HepG2 (cell line): ENCODE data around the gene SLC22A15. TPM values are rescaled to one million over a fixed set of nuclear protein-coding genes. Genes with fewer than 3 reads are reported as not detected.

Experiments used
- ATAC-seq: fragments of 200-7000 bp; cut with Tn5 transposase; 3 replicates; pipeline ENCODE4 v1.9.1; 2020; ENCODE audit warnings: mild to moderate bottlenecking, moderate library complexity
- BruUV-seq: library from RNA; stranded (reverse); fragments of 400-500 nt; replicated peaks from 2 replicates; lab custom pipeline; 2021; lab: Mats Ljungman, UMichigan
- CTCF ChIA-PET: fragments of 300-600 bp; formaldehyde crosslinking; extraction: SDS; loops from one replicate; lab custom pipeline; 2021; ENCODE audit warnings: low total read pairs, inconsistent platforms, low intra/inter-chr PET ratio; lab: Yijun Ruan, JAX
- POLR2A ChIA-PET: fragments of 350-600 bp; sonication (Branson Sonifier 250); formaldehyde crosslinking; loops from one replicate; lab custom pipeline; 2020; ENCODE audit warnings: antibody characterized with exemption, inconsistent platforms; lab: Yijun Ruan, JAX
- DNase-seq: peaks from one replicate; pipeline ENCODE4 v3.0.0-alpha.2; 2015; ENCODE audit warnings: low spot score
- FAIRE-seq: peaks from 3 replicates; lab custom pipeline; 2011; peaks lifted over from hg19 to GRCh38; lab: Jason Lieb, UNC
- H2AFZ ChIP-seq: one replicate; pipeline ENCODE4 v1.6.1; 2011; ENCODE audit warnings: low read length, inconsistent platforms
- H3K27ac ChIP-seq: fragments of 300-600 bp; 3 replicates; pipeline ENCODE4 v1.8.0; 2011; ENCODE audit warnings: mixed run types, mild to moderate bottlenecking, mixed read lengths, low read length, inconsistent platforms; ENCODE audit not compliant: insufficient read depth; ENCODE audit errors: extremely low read length
- H3K27me3 ChIP-seq, 2 experiments: fragments of 200-600 bp in 1 of 2; 2 replicates in 1 of 2; 3 replicates in 1 of 2; pipeline versions ENCODE4 v1.6.0 to v1.8.0; 2011; ENCODE audit warnings: low read length in 2 of 2, mild to moderate bottlenecking in 2 of 2, moderate library complexity in 2 of 2, inconsistent platforms in 1 of 2; ENCODE audit not compliant: insufficient read depth in 2 of 2, control insufficient read depth in 1 of 2
- H3K36me3 ChIP-seq, 2 experiments: fragments of 200-600 bp in 1 of 2; replicated peaks in 1 of 2; 2 replicates in 1 of 2; 3 replicates in 1 of 2; pipeline versions ENCODE4 v1.5.1 to v1.8.0; 2011; ENCODE audit warnings: low read length in 2 of 2, inconsistent platforms in 1 of 2; ENCODE audit not compliant: insufficient read depth in 2 of 2, control insufficient read depth in 1 of 2
- H3K4me1 ChIP-seq: 2 replicates; pipeline ENCODE4 v1.5.1; 2012; ENCODE audit warnings: low read length, inconsistent platforms; ENCODE audit not compliant: insufficient read depth
- H3K4me2 ChIP-seq: 2 replicates; pipeline ENCODE4 v1.6.0; 2011; ENCODE audit warnings: low read depth, low read length, inconsistent platforms
- H3K4me3 ChIP-seq, 3 experiments: fragments of 200-600 bp in 1 of 3; sonication (generic), shearing (Covaris generic) in 1 of 3; replicated peaks in 1 of 3; 2 replicates each; pipeline ENCODE4 v1.5.1; 2011 to 2016; ENCODE audit warnings: low read length in 3 of 3, inconsistent platforms in 2 of 3, low read depth in 2 of 3, mild to moderate bottlenecking in 2 of 3, control low read depth in 1 of 3, mixed read lengths in 1 of 3; ENCODE audit not compliant: insufficient read depth in 1 of 3
- H3K79me2 ChIP-seq: one replicate; pipeline ENCODE4 v1.6.1; 2011; ENCODE audit warnings: low read length, inconsistent platforms; ENCODE audit not compliant: insufficient read depth
- H3K9ac ChIP-seq: 2 replicates; pipeline ENCODE4 v1.6.0; 2011; ENCODE audit warnings: mild to moderate bottlenecking, low read depth, low read length, inconsistent platforms; ENCODE audit not compliant: insufficient read depth
- H3K9me3 ChIP-seq: 2 replicates; pipeline ENCODE4 v1.5.1; 2012; ENCODE audit warnings: mild to moderate bottlenecking, low read length
- H4K20me1 ChIP-seq: 2 replicates; pipeline ENCODE4 v1.6.0; 2011; ENCODE audit warnings: inconsistent platforms, mild to moderate bottlenecking, low read length, moderate library complexity; ENCODE audit not compliant: insufficient read depth
- EP300 ChIP-seq, 3 experiments: sonication (generic) in 1 of 3; formaldehyde crosslinking in 1 of 3; IDR thresholded peaks; 2 replicates each; pipeline versions ENCODE4 v1.5.1 to v1.6.1; 2011 to 2020; ENCODE audit warnings: low read depth in 2 of 3, low read length in 2 of 3, borderline replicate concordance in 1 of 3, improper control_type of control experiment in 1 of 3, mild to moderate bottlenecking in 1 of 3, missing genetic modification reagents in 1 of 3, moderate library complexity in 1 of 3
- MBD4 ChIP-seq: IDR thresholded peaks from 2 replicates; pipeline ENCODE4 v1.6.1; 2012; ENCODE audit warnings: low read length, inconsistent platforms, borderline replicate concordance
- NAIF1 ChIP-seq: sonication (generic); formaldehyde crosslinking; IDR thresholded peaks from 2 replicates; pipeline ENCODE4 v1.5.0; 2020; ENCODE audit warnings: mild to moderate bottlenecking, missing genetic modification reagents, borderline replicate concordance
- NCOA2 ChIP-seq: sonication (generic); formaldehyde crosslinking; IDR thresholded peaks from 2 replicates; pipeline ENCODE4 v1.8.0; 2022; ENCODE audit warnings: inconsistent platforms
- POLR2G ChIP-seq: fragments of 200-400 bp; formaldehyde crosslinking; IDR thresholded peaks from 2 replicates; pipeline ENCODE4 v1.6.1; 2018; ENCODE audit warnings: mild to moderate bottlenecking, low read depth, low read length, moderate library complexity
- SATB2 ChIP-seq: sonication (generic); formaldehyde crosslinking; IDR thresholded peaks from 2 replicates; pipeline ENCODE4 v1.5.0; 2020; ENCODE audit warnings: missing genetic modification reagents
- ZNF124 ChIP-seq: sonication (generic); formaldehyde crosslinking; IDR thresholded peaks from 2 replicates; pipeline ENCODE4 v1.4.0; 2020; ENCODE audit warnings: missing genetic modification reagents
- ZNF225 ChIP-seq: sonication (generic); formaldehyde crosslinking; IDR thresholded peaks from 2 replicates; pipeline ENCODE4 v1.4.0; 2020; ENCODE audit warnings: mild to moderate bottlenecking, missing genetic modification reagents
- ZNF331 ChIP-seq: sonication (generic); formaldehyde crosslinking; IDR thresholded peaks from 2 replicates; pipeline ENCODE4 v1.4.0; 2020; ENCODE audit warnings: missing genetic modification reagents
- ZNF878 ChIP-seq: sonication (generic); formaldehyde crosslinking; IDR thresholded peaks from 2 replicates; pipeline ENCODE4 v1.8.1; 2023; ENCODE audit warnings: mild to moderate bottlenecking, missing genetic modification reagents, moderate library complexity
- ZSCAN25 ChIP-seq: sonication (generic); formaldehyde crosslinking; IDR thresholded peaks from 2 replicates; pipeline ENCODE4 v1.8.0; 2022; ENCODE audit warnings: mild to moderate bottlenecking, missing genetic modification reagents
- WGBS: methylation state at CpG from one replicate; pipeline ENCODE4 v1.1.6; 2017; ENCODE audit warnings: low lambda C conversion rate; 5-methylcytosine and 5-hydroxymethylcytosine counted together
- in situ Hi-C: cut with HindIII; loops from 2 replicates; pipeline ENCODE4 v1.10.0; 2017; ENCODE audit warnings: low pct_unique_long_range_greater_than_20kb; ENCODE audit not compliant: extremely low pct_ligation_motif_present
- intact Hi-C: fragments of 100-400 bp; cut with micrococcal nuclease; formaldehyde crosslinking; loops from one replicate; pipeline ENCODE4 v1.10.0; 2022; ENCODE audit not compliant: unreplicated experiment
- polyA plus RNA-seq, 8 experiments: library from polyadenylated mRNA; depleted of rRNA in 3 of 8; stranded (reverse) in 7 of 8; unstranded in 1 of 8; fragments of >200 nt; fragmentation: Illumina TruSeq in 4 of 8; extraction: Trizol in 4 of 8; gene quantifications; 2 replicates each; pipeline versions ENCODE4 v1.2.1 to v1.2.3, GENCODE V29; 2011 to 2016; ENCODE audit warnings: low read depth in 4 of 8, missing spikeins in 1 of 8, mixed read lengths in 1 of 8; ENCODE audit not compliant: insufficient read depth in 1 of 8
- total RNA-seq, 5 experiments: library from RNA; depleted of rRNA; stranded (reverse); fragments of >200 nt; fragmentation: Illumina TruSeq; extraction: Trizol; gene quantifications; 2 replicates each; pipeline ENCODE4 v1.2.3, GENCODE V29; 2016; ENCODE audit warnings: low read depth in 1 of 5
- TF ChIP-seq, protein P1 (sequence below): sonication (generic); formaldehyde crosslinking; IDR thresholded peaks from 2 replicates; pipeline ENCODE4 v1.5.0; 2020; ENCODE audit warnings: mild to moderate bottlenecking, missing genetic modification reagents, borderline replicate concordance
- TF ChIP-seq, protein P2 (sequence below): sonication (generic); formaldehyde crosslinking; IDR thresholded peaks from 2 replicates; pipeline ENCODE4 v1.5.0; 2020; ENCODE audit warnings: mild to moderate bottlenecking, missing genetic modification reagents, moderate library complexity

Gene SLC22A15
- total and polyA plus RNA-seq, 2 of the 13 experiments (the other 11 are each of a cell fraction or from before 2014, with no cell fraction given) = 0.24 to 1.7 TPM

DNA sequence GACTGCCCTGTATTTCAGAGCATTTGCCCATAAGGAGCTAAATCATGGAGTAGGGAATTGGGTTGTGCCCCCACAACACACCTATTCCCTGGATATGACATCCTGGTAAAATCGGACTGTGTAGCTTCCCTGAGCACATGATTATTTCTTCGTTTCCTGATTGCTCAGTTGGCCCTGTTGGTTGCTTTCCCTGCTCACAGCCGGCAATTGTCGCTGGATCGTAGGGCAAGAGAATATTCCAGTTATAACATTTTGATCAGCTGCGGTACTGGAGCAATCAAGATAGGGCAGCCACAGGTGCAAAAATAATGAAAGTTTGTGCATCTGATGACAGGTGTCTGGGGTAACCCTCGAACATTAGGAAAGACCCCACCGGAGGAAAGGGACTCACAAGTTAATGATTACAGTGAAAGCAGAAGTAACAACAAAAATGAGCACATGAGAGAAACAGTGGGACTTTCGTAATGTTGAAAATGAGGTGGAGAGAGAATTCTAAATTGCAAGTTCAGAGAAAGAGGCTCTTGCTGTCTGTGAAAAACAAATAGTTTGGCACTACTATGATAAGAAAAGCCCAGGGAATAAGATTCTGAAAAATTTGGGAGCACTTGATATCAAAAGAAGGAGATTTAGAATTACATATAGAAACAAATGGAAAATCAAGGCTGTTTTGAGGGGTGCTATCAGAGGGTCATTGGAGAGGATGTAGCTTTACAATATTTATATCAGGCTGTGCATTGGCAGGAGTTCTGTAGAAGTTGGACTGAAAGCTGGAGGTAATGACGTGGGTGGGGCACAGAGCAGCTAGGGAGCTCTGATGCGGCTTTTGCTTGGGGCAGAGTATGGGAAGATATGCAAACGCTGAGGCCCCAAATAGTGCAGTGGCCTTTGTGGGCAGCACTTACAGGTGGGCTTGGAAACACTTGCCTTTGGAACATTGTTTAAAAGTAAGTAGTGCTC lies 134.5 kb downstream of the SLC22A15 start, which contains the start of gene MAB21L3:
TSS of gene MAB21L3 (plus strand) at position 833 of the 957 bp plus-strand sequence. CDS start 1,217 bp downstream, outside the sequence.
- BruUV-seq = no TSS peak
- Histone ChIP-seq H3K4me3 (peak within 1 kb of the TSS; percentile 55 to 76 (median 65)), H3K9ac (peak within 1 kb of the TSS; percentile 62), H3K79me2 (no peaks in the 10 kb centered on the region), H2AFZ (peak within 1 kb of the TSS; percentile 81), H3K27ac (peak within 1 kb of the TSS; percentile 61), H3K36me3 (no peaks in the 10 kb centered on the region), H3K4me1 (peaks cover 90% of the 10 kb centered on the region), H3K9me3 (no peaks in the 10 kb centered on the region), H3K4me2 (peak within 1 kb of the TSS; percentile 99), H3K27me3 (no peaks in the 10 kb centered on the region), H4K20me1 (no peaks in the 10 kb centered on the region)
- ATAC-seq (peak; percentile 74), DNase-seq (peak; percentile 54), FAIRE-seq (peak; percentile 4)
- ChIA-PET POLR2A (interaction anchor here (1.4 to 2.7 kb wide), 4 partner anchors 13 to 383 kb away, joined by 4 to 18 read pairs (median 8); no protein-coding TSS in a partner anchor), CTCF (no interaction called here)
- 1% methylated on average over 12 of the region's 12 CpGs for WGBS
- in situ Hi-C loops (no loop called here), intact Hi-C loops (no loop called here)
- TF ChIP-seq ZNF225 (CRISPR knock-in tag) (no peak), MBD4 (no peak), NCOA2 (CRISPR knock-in tag) (0 out of 2 replicates have a peak, but pooled peaks have one; percentile 40), POLR2G (peak; percentile 29; the same call in 1 of the 2 replicates), ZSCAN25 (no peak), ZNF878 (CRISPR knock-in tag) (0 out of 2 replicates have a peak, but pooled peaks have one; percentile 42), ZNF124 (CRISPR knock-in tag) (no peak), SATB2 (CRISPR knock-in tag) (no peak), EP300 (IDR thresholded peaks at IDR 0.05; ENCODE audit: low read depth in 2 of 2, low read length in 2 of 2) (no peak), EP300 (CRISPR knock-in tag; IDR thresholded peaks at IDR 0.05; ENCODE audit: borderline replicate concordance) (no peak), ZNF331 (CRISPR knock-in tag) (no peak), NAIF1 (CRISPR knock-in tag) (no peak)
- TF ChIP-seq, protein P1, sequence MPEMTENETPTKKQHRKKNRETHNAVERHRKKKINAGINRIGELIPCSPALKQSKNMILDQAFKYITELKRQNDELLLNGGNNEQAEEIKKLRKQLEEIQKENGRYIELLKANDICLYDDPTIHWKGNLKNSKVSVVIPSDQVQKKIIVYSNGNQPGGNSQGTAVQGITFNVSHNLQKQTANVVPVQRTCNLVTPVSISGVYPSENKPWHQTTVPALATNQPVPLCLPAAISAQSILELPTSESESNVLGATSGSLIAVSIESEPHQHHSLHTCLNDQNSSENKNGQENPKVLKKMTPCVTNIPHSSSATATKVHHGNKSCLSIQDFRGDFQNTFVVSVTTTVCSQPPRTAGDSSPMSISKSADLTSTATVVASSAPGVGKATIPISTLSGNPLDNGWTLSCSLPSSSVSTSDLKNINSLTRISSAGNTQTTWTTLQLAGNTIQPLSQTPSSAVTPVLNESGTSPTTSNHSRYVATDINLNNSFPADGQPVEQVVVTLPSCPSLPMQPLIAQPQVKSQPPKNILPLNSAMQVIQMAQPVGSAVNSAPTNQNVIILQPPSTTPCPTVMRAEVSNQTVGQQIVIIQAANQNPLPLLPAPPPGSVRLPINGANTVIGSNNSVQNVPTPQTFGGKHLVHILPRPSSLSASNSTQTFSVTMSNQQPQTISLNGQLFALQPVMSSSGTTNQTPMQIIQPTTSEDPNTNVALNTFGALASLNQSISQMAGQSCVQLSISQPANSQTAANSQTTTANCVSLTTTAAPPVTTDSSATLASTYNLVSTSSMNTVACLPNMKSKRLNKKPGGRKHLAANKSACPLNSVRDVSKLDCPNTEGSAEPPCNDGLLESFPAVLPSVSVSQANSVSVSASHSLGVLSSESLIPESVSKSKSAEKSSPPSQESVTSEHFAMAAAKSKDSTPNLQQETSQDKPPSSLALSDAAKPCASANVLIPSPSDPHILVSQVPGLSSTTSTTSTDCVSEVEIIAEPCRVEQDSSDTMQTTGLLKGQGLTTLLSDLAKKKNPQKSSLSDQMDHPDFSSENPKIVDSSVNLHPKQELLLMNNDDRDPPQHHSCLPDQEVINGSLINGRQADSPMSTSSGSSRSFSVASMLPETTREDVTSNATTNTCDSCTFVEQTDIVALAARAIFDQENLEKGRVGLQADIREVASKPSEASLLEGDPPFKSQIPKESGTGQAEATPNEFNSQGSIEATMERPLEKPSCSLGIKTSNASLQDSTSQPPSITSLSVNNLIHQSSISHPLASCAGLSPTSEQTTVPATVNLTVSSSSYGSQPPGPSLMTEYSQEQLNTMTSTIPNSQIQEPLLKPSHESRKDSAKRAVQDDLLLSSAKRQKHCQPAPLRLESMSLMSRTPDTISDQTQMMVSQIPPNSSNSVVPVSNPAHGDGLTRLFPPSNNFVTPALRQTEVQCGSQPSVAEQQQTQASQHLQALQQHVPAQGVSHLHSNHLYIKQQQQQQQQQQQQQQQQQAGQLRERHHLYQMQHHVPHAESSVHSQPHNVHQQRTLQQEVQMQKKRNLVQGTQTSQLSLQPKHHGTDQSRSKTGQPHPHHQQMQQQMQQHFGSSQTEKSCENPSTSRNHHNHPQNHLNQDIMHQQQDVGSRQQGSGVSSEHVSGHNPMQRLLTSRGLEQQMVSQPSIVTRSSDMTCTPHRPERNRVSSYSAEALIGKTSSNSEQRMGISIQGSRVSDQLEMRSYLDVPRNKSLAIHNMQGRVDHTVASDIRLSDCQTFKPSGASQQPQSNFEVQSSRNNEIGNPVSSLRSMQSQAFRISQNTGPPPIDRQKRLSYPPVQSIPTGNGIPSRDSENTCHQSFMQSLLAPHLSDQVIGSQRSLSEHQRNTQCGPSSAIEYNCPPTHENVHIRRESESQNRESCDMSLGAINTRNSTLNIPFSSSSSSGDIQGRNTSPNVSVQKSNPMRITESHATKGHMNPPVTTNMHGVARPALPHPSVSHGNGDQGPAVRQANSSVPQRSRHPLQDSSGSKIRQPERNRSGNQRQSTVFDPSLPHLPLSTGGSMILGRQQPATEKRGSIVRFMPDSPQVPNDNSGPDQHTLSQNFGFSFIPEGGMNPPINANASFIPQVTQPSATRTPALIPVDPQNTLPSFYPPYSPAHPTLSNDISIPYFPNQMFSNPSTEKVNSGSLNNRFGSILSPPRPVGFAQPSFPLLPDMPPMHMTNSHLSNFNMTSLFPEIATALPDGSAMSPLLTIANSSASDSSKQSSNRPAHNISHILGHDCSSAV = no peak
- TF ChIP-seq, protein P2, sequence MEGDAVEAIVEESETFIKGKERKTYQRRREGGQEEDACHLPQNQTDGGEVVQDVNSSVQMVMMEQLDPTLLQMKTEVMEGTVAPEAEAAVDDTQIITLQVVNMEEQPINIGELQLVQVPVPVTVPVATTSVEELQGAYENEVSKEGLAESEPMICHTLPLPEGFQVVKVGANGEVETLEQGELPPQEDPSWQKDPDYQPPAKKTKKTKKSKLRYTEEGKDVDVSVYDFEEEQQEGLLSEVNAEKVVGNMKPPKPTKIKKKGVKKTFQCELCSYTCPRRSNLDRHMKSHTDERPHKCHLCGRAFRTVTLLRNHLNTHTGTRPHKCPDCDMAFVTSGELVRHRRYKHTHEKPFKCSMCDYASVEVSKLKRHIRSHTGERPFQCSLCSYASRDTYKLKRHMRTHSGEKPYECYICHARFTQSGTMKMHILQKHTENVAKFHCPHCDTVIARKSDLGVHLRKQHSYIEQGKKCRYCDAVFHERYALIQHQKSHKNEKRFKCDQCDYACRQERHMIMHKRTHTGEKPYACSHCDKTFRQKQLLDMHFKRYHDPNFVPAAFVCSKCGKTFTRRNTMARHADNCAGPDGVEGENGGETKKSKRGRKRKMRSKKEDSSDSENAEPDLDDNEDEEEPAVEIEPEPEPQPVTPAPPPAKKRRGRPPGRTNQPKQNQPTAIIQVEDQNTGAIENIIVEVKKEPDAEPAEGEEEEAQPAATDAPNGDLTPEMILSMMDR (CRISPR knock-in tag) = no peak
